GM19240 (cell line): Measurements from ENCODE around the gene SERTM2.
"Not testable (repeated sequence)": the region's sequence is repeated elsewhere in the genome, so short reads cannot be mapped to it uniquely, and the experiment has no call there.

Experiments used
- DNase-seq: peaks from one replicate; pipeline ENCODE4 v3.0.0; 2011; ENCODE audit warnings: low spot score; ENCODE audit not compliant: insufficient read length

SERTM2 gene

GRCh38 chrX:111511477-111511876 is at the start of gene SERTM2:
Gene SERTM2, plus strand, starts transcription at chrX:111511645. Its CDS starts 7,213 bp downstream, at chrX:111518858.
- no peak for DNase-seq

- DNase-seq = no peak
These were observed 45.8 kb upstream of the SERTM2 start for GRCh38 chrX:111465669-111466068.

GRCh38 chrX:111467896-111468295 is 43.5 kb upstream of the SERTM2 start:
- no peak for DNase-seq

GRCh38 chrX:111470681-111471403 is 40.6 kb upstream of the SERTM2 start:
- no peak for DNase-seq

GRCh38 chrX:111481896-111482295 is 29.5 kb upstream of the SERTM2 start:
- no peak for DNase-seq

- DNase-seq = no peak
These were observed 28.3 kb upstream of the SERTM2 start for GRCh38 chrX:111483135-111483534.

GRCh38 chrX:111483881-111484280 is 27.6 kb upstream of the SERTM2 start:
- no peak for DNase-seq

- no peak for DNase-seq
These were observed 20.8 kb upstream of the SERTM2 start for GRCh38 chrX:111490688-111491087.

GRCh38 chrX:111492085-111492484 is 19.4 kb upstream of the SERTM2 start:
- DNase-seq = no peak

GRCh38 chrX:111498538-111499103 is 12.8 kb upstream of the SERTM2 start:
- no peak for DNase-seq

- DNase-seq = no peak
These were observed 7.9 kb upstream of the SERTM2 start for GRCh38 chrX:111503485-111503993.

GRCh38 chrX:111504941-111505340 is 6.5 kb upstream of the SERTM2 start:
- no peak for DNase-seq

GRCh38 chrX:111505783-111506182 is 5.7 kb upstream of the SERTM2 start:
- DNase-seq = no peak

GRCh38 chrX:111506826-111507225 is 4.6 kb upstream of the SERTM2 start:
- DNase-seq = no peak

- DNase-seq = no peak
These were observed 3.5 kb upstream of the SERTM2 start for GRCh38 chrX:111507933-111508332.

- no peak for DNase-seq
These were observed 3.9 kb downstream of the SERTM2 start for GRCh38 chrX:111515298-111515697.

GRCh38 chrX:111518667-111519066 is 7.2 kb downstream of the SERTM2 start:
- DNase-seq = no peak

GRCh38 chrX:111519215-111519614 is 7.8 kb downstream of the SERTM2 start:
- no peak for DNase-seq

- DNase-seq = no peak
These were observed 9.1 kb downstream of the SERTM2 start for GRCh38 chrX:111520506-111520905.

- no peak for DNase-seq
These were observed 9.7 kb downstream of the SERTM2 start for GRCh38 chrX:111521169-111521568.

- DNase-seq = no peak
These were observed 31.8 kb downstream of the SERTM2 start for GRCh38 chrX:111543212-111543741.

GRCh38 chrX:111549235-111549634 is 37.8 kb downstream of the SERTM2 start:
- DNase-seq = not testable (repeated sequence)
